NAMALWA (cell line): ENCODE measurements around the gene UBQLNL.

Experiments used
- DNase-seq: peaks from one replicate; pipeline ENCODE4 v3.0.0-alpha.2; 2015; ENCODE audit warnings: low spot score

UBQLNL gene

DNA sequence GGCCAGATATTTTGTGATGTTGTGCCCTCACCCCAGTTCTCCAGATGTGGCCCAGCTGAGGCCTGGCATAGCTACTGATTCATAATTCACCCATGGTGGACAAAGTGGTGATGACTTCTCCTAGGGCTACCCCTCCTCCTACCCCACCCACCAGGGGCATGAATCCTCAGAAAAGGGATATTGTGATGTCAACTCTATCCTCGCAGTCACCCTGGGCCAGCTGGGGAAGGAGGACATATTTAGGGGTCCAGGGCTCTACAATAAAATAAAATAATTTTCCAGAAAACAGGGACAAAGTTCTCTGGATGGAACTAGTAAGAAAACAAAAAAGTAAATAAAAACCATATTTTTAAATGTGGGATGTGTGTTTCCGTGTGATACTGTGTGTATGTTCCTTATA is at the start of gene UBQLNL:
UBQLNL (minus strand) TSS at position 101 of the 400 bp plus-strand sequence. CDS start 258 bp downstream, outside the sequence.
- no peak for DNase-seq

DNA sequence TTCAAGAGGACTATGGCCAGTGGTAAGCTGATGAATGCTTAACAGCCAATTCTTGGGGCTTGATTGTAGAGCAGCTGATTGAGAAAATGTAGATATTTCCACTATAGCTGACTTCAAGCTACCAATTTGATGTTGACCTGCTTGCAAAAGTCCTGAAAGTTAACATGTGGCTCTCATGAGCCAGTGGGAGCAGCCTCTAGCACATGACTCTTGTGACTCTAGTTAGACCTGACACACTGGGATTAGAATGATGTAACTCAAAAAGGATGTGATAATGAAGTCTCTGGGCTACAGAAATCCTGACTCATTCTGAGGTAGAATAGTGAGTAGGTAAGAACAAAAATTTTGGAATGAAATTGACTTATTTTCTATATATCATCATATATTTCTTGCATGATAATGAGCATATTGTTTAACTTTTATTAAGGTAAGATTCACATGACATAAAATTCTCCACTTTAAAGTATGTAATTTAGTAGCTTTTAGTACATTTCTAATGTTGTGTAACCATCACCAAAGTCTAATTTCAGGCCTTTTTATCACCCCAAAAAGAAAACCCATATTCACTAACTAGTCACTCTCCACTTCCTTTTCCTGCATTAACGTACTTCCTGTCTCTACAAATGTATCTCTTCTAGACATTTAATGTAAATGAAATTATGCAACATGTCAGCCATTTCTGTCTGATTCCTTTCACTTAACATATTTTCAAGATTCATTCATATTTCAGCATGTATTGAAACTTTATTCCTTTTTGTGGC is 47.9 kb upstream of the UBQLNL start:
- no peak for DNase-seq

GRCh38 chr11:5557751-5558150 is 41.3 kb upstream of the UBQLNL start:
- DNase-seq, result no peak

DNA sequence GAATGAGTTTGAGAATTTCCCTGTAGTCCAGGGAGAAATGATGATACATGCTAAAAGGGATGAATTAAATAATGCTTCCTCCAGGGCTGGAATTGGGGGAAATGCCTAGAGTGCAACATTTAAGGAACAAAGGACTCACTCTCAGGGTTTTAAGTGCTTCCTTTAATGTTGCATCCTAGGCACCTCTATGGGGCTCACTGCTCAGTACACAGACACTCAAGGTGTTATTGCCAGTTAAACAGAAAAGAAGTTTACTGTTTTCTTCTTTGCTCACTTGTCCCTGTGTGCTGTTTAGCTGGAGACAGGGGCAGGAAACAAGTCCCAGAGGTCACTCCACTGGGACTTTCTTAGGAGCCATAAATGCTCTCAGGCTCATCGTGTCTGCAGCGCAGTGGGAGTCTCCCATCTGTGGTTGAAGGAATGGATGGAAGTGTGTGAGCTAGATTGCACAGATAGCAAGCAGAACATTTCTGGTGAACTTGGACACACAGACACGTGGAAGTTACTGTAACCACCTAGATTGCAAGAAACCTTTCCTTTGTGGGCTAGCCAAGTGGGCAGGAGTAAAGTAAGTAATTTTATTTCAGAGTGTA is 40.2 kb upstream of the UBQLNL start:
- no peak for DNase-seq

GRCh38 chr11:5553343-5553742 is 36.8 kb upstream of the UBQLNL start:
- DNase-seq, result no peak

DNA sequence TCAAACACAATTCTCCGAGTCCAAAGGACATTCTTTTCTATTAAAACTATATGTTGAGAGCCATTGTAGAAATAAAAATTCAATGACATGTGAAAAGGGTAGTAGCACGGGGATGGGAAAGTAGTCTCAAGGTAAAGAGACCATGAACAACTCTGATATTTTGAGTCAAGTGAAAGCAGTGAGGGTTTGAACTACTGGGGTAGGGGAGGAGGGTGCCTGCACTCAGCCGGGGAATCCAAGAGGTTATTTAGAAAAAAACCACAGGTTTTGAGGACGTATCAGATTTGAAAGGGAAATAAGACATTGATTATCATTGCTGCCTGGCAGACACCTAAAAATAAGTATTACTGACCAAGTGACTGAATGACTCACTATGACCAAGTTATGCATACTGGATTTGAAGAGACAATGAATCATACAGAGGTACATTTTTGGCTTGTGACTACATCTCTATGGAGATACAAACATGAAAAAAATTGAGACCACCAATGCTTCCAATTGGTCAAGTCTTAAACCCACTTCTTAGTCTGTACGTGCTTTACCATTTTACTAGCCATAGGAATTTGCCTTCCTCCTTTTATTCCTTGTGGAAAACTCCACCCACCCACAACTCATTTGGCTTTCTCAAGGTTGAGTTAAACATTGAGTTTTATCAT is 34.1 kb upstream of the UBQLNL start:
- DNase-seq, result no peak

DNA sequence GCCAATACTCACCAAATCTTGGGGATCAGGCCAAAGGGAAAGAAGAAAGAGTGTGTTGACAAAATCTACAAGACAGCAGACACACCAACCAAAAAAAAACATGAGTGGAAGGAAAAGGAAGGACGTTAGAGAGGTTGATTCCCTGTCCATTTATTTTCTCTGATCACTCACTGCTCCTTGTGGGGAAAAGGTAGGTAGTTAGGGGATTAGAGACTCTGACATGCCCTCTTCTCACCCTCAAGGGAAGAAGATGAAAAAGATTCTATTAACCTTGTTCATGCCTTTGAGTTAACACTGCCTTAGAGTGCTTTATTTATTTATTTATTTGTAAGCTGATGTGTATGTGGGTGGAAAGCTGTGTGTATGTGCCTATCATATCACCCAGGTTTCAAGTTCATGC is 31.9 kb upstream of the UBQLNL start, which contains the start of gene OR52H1:
OR52H1 (minus strand) TSS at position 101 of the 400 bp plus-strand sequence. CDS start 3,035 bp downstream, outside the sequence.
- no peak for DNase-seq

- DNase-seq, result no peak
These were observed 31.5 kb upstream of the UBQLNL start for GRCh38 chr11:5547982-5548381.

DNA sequence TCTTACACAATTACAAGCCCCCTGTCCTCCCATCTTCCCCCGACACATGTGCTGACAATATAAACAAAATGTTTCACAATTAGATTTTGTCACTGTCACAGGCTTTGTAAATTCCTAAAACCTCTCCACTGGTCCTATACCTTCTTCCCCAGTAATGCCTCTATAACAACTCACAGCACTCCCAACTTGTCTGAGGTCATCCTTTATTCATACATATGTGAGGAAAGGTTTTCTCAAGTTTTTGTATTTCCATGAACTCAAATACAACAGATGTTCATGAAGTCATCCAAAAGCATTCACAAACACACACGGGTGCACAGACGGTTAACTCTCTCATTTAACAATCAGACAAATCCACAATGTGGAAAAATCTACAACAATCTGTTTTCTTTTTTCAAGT is 30.0 kb upstream of the UBQLNL start:
- no peak for DNase-seq

DNA sequence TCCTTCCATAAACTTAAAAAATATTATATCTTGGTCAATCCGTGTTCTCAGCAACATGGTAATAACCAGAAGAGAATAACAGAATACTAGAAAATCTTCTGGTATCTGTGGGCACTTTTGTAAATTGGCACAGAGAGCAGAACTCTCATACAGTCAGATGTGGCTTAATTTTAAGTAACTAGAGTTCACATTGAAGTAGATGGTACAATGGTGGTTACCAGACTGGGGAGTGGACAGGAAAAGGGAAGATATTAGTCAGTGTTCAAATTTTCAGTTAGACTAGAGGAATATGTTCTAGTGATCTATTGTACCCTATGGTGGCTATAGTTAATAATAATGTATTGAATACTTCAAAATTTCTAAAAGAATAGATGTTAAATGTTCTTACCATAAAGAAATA is 24.9 kb upstream of the UBQLNL start:
- DNase-seq, result no peak

DNA sequence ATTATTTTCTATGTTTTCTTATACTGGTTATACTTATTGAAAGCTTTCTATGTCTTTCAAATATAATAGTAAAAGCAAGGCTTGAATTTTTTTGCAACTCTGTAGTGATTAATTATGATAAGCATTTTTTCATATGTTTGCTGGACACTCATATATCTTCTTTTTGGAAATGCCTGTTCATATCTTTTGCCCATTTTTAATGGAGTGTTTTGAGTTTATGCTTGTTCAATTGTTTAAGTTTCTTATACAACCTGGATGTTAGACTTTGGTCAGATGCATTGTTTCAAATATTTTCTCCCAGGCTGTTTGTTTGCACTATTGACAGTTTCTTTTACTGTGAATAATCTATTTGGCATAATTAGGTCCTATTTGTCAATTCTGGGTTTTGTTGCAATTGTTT is 20.0 kb upstream of the UBQLNL start:
- DNase-seq, result no peak

DNA sequence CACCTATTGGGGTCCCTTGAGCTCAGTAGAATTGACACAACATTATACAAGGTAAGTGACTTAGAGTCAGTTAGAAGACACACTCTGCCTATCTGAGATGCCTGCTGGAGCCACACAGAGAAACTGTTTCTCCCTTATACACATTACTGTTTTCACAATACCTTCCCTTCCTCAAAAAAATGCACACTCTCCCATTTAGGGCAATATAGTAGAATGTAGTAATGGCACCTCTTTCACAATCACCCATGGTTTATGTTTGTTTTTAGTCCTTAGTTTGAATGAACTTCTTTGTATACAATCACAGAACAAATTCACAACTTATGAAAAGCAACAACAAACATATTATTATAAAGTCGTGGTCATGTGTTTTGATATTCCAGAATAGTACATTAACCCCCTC is 17.5 kb upstream of the UBQLNL start:
- DNase-seq, result no peak

DNA sequence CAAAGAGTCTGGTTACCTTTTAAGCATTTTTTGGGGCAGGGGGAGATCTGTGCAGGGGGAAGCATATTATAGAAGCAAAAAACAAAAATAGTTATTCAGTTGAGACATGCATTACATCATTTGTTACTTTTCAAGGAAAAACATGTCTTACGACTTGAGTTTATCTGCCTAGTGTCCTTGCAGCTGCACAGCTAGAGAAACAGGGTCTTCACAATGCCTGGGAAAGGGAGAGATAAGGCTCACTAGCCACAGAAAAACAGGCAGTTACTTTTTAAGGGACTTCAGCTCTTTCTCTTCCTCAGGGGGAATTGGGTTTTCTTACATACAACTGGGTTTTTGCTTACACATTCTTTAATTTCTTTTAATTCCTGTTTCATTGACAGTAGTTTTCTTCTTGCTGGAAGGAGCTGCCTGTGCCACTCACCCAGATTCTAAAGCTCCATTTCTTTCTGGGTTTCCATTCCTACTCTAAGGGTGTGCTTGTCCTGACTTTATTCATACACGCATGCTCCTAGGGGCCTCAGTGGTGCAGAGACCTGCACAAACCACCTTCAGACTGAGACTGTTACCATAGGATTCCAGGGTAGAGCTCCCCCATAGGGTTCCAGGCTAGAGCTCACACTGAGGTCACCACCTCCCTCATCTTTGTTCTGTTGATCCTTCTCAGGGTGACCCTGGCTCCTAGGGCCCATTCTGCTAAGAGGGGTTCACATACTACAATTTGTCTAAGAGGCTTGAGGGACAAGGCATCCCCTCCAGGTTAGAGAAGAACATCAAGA is 14.7 kb upstream of the UBQLNL start:
- DNase-seq, result no peak

- DNase-seq, result no peak
These were observed 12.0 kb upstream of the UBQLNL start for GRCh38 chr11:5528495-5528894.

- no peak for DNase-seq
These were observed 11.2 kb upstream of the UBQLNL start for GRCh38 chr11:5527716-5528115.

- DNase-seq, result no peak
These were observed 8.3 kb upstream of the UBQLNL start for GRCh38 chr11:5524756-5525155.

DNA sequence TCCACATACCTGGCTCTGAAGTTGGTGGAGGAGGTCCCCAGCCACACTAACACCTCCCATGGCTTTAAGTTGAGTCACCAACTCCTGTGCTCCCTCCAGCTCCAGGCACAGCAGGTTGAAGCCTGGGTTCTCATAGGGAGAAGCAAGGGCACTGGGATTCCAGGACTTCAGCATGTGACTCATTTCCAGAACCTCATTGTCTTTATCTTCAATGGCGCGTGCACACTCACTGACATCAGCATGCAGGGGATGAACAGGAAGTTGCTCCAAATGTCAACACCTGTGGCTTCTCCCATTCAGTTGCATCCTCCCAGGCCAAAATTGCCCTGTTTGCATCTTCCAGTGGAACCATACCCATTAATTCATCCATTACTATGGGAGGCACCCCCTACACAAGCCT is 5.8 kb upstream of the UBQLNL start:
- DNase-seq, result no peak

DNA sequence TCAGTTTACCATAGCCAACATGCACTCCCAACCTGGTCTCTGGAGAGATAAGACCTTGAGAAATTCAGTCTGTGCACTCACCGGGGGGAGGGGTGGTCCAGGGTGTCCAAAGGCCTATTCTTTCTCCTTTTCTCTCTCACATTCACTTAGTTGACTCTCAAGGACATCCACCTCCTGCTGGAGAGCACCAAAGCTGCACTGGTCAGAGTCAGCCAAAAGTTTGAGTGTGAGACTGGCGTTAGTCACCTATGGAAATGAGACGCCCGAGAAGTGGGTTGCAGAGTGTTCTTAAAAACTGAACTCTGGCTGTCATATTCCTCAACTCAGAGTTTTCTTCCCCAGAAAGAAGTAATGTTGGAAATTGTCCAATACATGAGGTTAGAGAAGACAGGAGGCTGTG is 5.0 kb upstream of the UBQLNL start:
- no peak for DNase-seq

- no peak for DNase-seq
These were observed 1.7 kb downstream of the UBQLNL start for GRCh38 chr11:5514841-5515240.

- no peak for DNase-seq
These were observed 6.7 kb downstream of the UBQLNL start, which contains the start of gene UBQLN3 for GRCh38 chr11:5509803-5510202. TSS of gene UBQLN3 (minus strand) at chr11:5509957. CDS start at chr11:5509558, 399 bp downstream.

- DNase-seq, result no peak
These were observed 7.9 kb downstream of the UBQLNL start for GRCh38 chr11:5508605-5509004.

- no peak for DNase-seq
These were observed 8.6 kb downstream of the UBQLNL start for GRCh38 chr11:5507933-5508305.
